GM12865 (cell line): ENCODE measurements around the gene KCNK7.

ENCODE experiments used
- DNase-seq: peaks from one replicate; pipeline ENCODE4 v3.0.0; 2010; ENCODE audit warnings: low read depth
- H3K4me3 ChIP-seq: 2 replicates; pipeline ENCODE4 v1.5.1; 2011; ENCODE audit warnings: mild to moderate bottlenecking, low read depth, low read length, control low read depth
- CTCF ChIP-seq: IDR thresholded peaks from 2 replicates; pipeline ENCODE4 v1.5.1; 2011; ENCODE audit warnings: low read length, control low read depth, low read depth, inconsistent platforms; ENCODE audit not compliant: insufficient read depth; ENCODE audit errors: missing control alignments

KCNK7 gene

GRCh38 chr11:65576232-65576866 lies 19.3 kb downstream of the KCNK7 start:
- H3K4me3 ChIP-seq = peak overlapping the region; percentile 98
- DNase-seq = no peak
- TF ChIP-seq CTCF = no peak

GRCh38 chr11:65575568-65576231 lies 19.9 kb downstream of the KCNK7 start, which contains the start of gene EHBP1L1:
TSS of gene EHBP1L1 (plus strand) at chr11:65576053. CDS start at chr11:65576303, 250 bp downstream.
- H3K4me3 ChIP-seq = peak within 1 kb of the TSS; percentile 98

GRCh38 chr11:65574811-65575567 lies 20.6 kb downstream of the KCNK7 start:
- H3K4me3 ChIP-seq = peak overlapping the region; percentile 71
- no peak for DNase-seq
- no peak for TF ChIP-seq CTCF

More at GRCh38 chr11:65575568-65576231, 19.9 kb downstream of the KCNK7 start, which contains the start of gene EHBP1L1:
- peak; percentile 87 for DNase-seq
- no peak for TF ChIP-seq CTCF

- peak; percentile 98 for DNase-seq
- peak; percentile 78 for TF ChIP-seq CTCF
- peak overlapping the region; percentile 71 for H3K4me3 ChIP-seq
Measured at GRCh38 chr11:65574109-65574810, 21.3 kb downstream of the KCNK7 start.

GRCh38 chr11:65573391-65574079 lies 22.1 kb downstream of the KCNK7 start:
- H3K4me3 ChIP-seq = peak overlapping the region; percentile 60
- no peak for DNase-seq
- TF ChIP-seq CTCF = no peak
